Naive thymus-derived CD4-positive, alpha-beta T cell (primary cell): ENCODE results near the gene GAS7. TPM values are rescaled to one million over a fixed set of nuclear protein-coding genes. Genes with fewer than 3 reads are reported as not detected.

Experiments used
- ATAC-seq: fragments of 150-1000 bp; cut with Tn5 transposase; 2 replicates; pipeline ENCODE4 v1.10.0; 2021; ENCODE audit warnings: mild to moderate bottlenecking, moderate library complexity
- CTCF ChIA-PET: fragments of 350-600 bp; sonication (Branson Sonifier 250); formaldehyde crosslinking; loops from one replicate; lab custom pipeline; 2021; ENCODE audit warnings: antibody characterized with exemption; lab: Charles Lee
- POLR2A ChIA-PET: fragments of 350-600 bp; sonication (Branson Sonifier 250); formaldehyde crosslinking; loops from one replicate; lab custom pipeline; 2021; ENCODE audit warnings: antibody characterized with exemption, inconsistent platforms; lab: Charles Lee
- DNase-seq, 9 donors: peaks; one replicate each; pipeline versions ENCODE4 v3.0.0 to v3.0.0-alpha.2; 2020 to 2022; ENCODE audit warnings: mixed read lengths in 1 of 9
- H3K27ac ChIP-seq: one replicate; pipeline ENCODE4 v1.7.0; 2013; ENCODE audit warnings: mild to moderate bottlenecking, low read depth, low read length, moderate library complexity
- H3K27me3 ChIP-seq, 2 donors: one replicate each; pipeline ENCODE4 v1.7.0; 2013; ENCODE audit warnings: low read length in 2 of 2, mild to moderate bottlenecking in 2 of 2, moderate library complexity in 2 of 2; ENCODE audit not compliant: control insufficient read depth in 2 of 2, insufficient read depth in 2 of 2
- H3K36me3 ChIP-seq, 3 experiments: 1 replicate in 2 of 3; 2 replicates in 1 of 3; pipeline ENCODE4 v1.7.0; 2013; ENCODE audit warnings: low read length in 3 of 3, mild to moderate bottlenecking in 3 of 3, moderate library complexity in 1 of 3; ENCODE audit not compliant: insufficient read depth in 3 of 3, control insufficient read depth in 2 of 3
- H3K4me1 ChIP-seq, 2 donors: one replicate each; pipeline ENCODE4 v1.7.0; 2013; ENCODE audit warnings: low read length in 2 of 2, mild to moderate bottlenecking in 2 of 2, moderate library complexity in 1 of 2; ENCODE audit not compliant: control insufficient read depth in 2 of 2, insufficient read depth in 2 of 2
- H3K4me3 ChIP-seq: 2 replicates; pipeline ENCODE4 v1.7.0; 2013; ENCODE audit warnings: mild to moderate bottlenecking, low read length
- H3K9me3 ChIP-seq, 3 experiments: 1 replicate in 2 of 3; 2 replicates in 1 of 3; pipeline ENCODE4 v1.7.0; 2013; ENCODE audit warnings: low read length in 3 of 3; ENCODE audit not compliant: control insufficient read depth in 2 of 3
- H3K27ac Mint-ChIP-seq, 9 donors: one replicate each; pipeline ENCODE4 v1.8.0; 2020 to 2022; ENCODE audit warnings: mixed read lengths in 9 of 9, mild to moderate bottlenecking in 8 of 9, moderate library complexity in 5 of 9, inconsistent platforms in 2 of 9
- H3K27me3 Mint-ChIP-seq, 5 donors: one replicate each; pipeline ENCODE4 v1.8.0; 2021 to 2022; ENCODE audit warnings: mixed read lengths in 5 of 5, mild to moderate bottlenecking in 1 of 5
- H3K36me3 Mint-ChIP-seq, 5 donors: one replicate each; pipeline ENCODE4 v1.8.0; 2020 to 2022; ENCODE audit warnings: mixed read lengths in 5 of 5, mild to moderate bottlenecking in 3 of 5, inconsistent platforms in 1 of 5
- H3K4me1 Mint-ChIP-seq, 7 donors: one replicate each; pipeline ENCODE4 v1.8.0; 2020 to 2022; ENCODE audit warnings: mixed read lengths in 7 of 7, mild to moderate bottlenecking in 3 of 7, inconsistent platforms in 1 of 7
- H3K4me3 Mint-ChIP-seq, 10 donors: one replicate each; pipeline ENCODE4 v1.8.0; 2020 to 2022; ENCODE audit warnings: mild to moderate bottlenecking in 10 of 10, mixed read lengths in 10 of 10, moderate library complexity in 6 of 10, inconsistent platforms in 2 of 10
- H3K9me3 Mint-ChIP-seq, 11 donors: one replicate each; pipeline ENCODE4 v1.8.0; 2020 to 2022; ENCODE audit warnings: mixed read lengths in 11 of 11, mild to moderate bottlenecking in 4 of 11, inconsistent platforms in 1 of 11, moderate library complexity in 1 of 11
- intact Hi-C, 2 donors: fragments of 100-400 bp; cut with micrococcal nuclease; formaldehyde crosslinking; loops; one replicate each; pipeline ENCODE4 v1.15.1; 2023
- polyA plus RNA-seq, 2 donors: library from polyadenylated mRNA; unstranded; fragments of 300-500 nt; fragmentation: Illumina TruSeq; gene quantifications; one replicate each; pipeline ENCODE4 v1.2.3, GENCODE V29; 2021
- total RNA-seq, 6 experiments: library from RNA in 5 of 6; stranded (reverse) in 5 of 6; gene quantifications; 1 replicate in 5 of 6; 2 replicates in 1 of 6; pipeline ENCODE4 v1.2.3 and lab custom pipeline; 2021 to 2026

Gene GAS7
- total and polyA plus RNA-seq, 7 experiments from 2014 or later = 0.09 to 54.3 (median 3.3) TPM

DNA sequence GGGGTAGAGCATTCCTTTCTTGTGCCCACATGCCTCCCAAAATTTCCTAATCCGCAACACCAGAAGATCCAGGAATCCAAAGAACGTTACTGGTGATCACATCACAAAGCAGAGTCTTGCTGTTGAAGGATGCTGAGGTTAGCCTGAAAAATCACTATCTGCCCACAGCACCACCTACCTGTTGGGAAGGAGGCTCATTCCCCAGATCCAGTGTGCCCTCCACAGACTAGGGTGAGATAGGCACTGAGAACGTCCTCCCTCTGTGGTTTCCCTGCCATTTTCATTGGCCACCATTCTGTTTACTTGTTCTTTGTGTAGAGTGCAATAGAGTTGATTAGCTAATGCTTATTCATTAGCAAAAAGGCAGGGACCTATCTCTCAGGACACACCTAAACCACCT lies 323.7 kb downstream of the GAS7 start:
- Mint-ChIP-seq H3K27ac (no peak overlapping the region), H3K36me3 (no peaks in the 10 kb centered on the region), H3K27me3 (peaks cover 0 to 26% (median 10%) of the 10 kb centered on the region in 5 donors), H3K9me3 (peaks cover 0 to 3% (median 0%) of the 10 kb centered on the region in 11 donors), H3K4me3 (no peak overlapping the region), H3K4me1 (no peaks in the 10 kb centered on the region)
- CTCF ChIA-PET = no interaction called here
- Histone ChIP-seq H3K27me3 (no peaks in the 10 kb centered on the region), H3K9me3 (no peaks in the 10 kb centered on the region), H3K4me1 (no peaks in the 10 kb centered on the region), H3K4me3 (no peak overlapping the region), H3K36me3 (no peaks in the 10 kb centered on the region), H3K27ac (no peak overlapping the region)
- ATAC-seq = no peak
- POLR2A ChIA-PET = interaction anchor here (0.7 kb wide), 1 partner anchor 37 kb away, joined by 3 read pairs; no protein-coding TSS in a partner anchor
- intact Hi-C loops = no loop called here
- no peak for DNase-seq

- no peak overlapping the region for H3K4me3 ChIP-seq
- no peaks in the 10 kb centered on the region for H3K4me1 ChIP-seq
- no peaks in the 10 kb centered on the region for H3K9me3 ChIP-seq
- H3K36me3 ChIP-seq = no peaks in the 10 kb centered on the region
- POLR2A ChIA-PET = no interaction called here
- intact Hi-C loops = no loop called here
- DNase-seq (no peak), ATAC-seq (no peak)
- Mint-ChIP-seq H3K27ac (no peak overlapping the region), H3K4me1 (no peaks in the 10 kb centered on the region), H3K27me3 (peaks cover 0 to 34% (median 10%) of the 10 kb centered on the region in 5 donors), H3K36me3 (no peaks in the 10 kb centered on the region), H3K4me3 (no peak overlapping the region), H3K9me3 (peaks cover 0 to 2% (median 0%) of the 10 kb centered on the region in 11 donors)
- no peaks in the 10 kb centered on the region for H3K27me3 ChIP-seq
- no peak overlapping the region for H3K27ac ChIP-seq
- CTCF ChIA-PET = no interaction called here
Measured at GRCh38 chr17:9872852-9873251, 325.6 kb downstream of the GAS7 start.

DNA sequence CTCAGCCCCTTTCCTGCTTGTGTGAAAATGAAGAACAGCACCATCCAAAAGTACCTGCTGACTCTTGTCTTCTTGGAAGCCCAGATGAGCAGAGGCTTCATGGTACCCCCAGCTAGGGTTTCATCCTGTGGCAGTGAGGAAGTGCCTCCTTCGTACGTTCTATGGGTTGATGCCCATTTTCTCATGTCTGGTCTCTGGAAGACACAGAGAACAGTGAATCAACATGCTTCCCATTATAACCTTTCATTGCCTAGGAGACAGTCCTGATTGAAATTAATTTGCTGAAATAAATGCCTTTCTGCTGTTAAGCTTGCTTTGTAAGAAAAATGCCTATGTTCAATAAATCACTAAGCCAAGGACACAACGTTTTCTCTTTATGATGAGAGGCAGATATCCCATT lies 329.9 kb downstream of the GAS7 start:
- intact Hi-C loops = no loop called here
- H3K27me3 Mint-ChIP-seq = peaks cover 0 to 19% (median 8%) of the 10 kb centered on the region in 5 donors
- DNase-seq = no peak
- no peak for ATAC-seq
- H3K27ac Mint-ChIP-seq = no peak overlapping the region
- H3K4me3 ChIP-seq = no peak overlapping the region
- no peaks in the 10 kb centered on the region for H3K9me3 ChIP-seq
- H3K4me1 Mint-ChIP-seq = no peaks in the 10 kb centered on the region
- ChIA-PET CTCF (no interaction called here), POLR2A (no interaction called here)
- H3K27ac ChIP-seq = no peak overlapping the region
- H3K4me3 Mint-ChIP-seq = no peak overlapping the region
- peaks cover 0 to 12% (median 2%) of the 10 kb centered on the region in 11 donors for H3K9me3 Mint-ChIP-seq
- no peaks in the 10 kb centered on the region for H3K4me1 ChIP-seq
- no peaks in the 10 kb centered on the region for H3K27me3 ChIP-seq
- H3K36me3 Mint-ChIP-seq = peaks cover 0 to 4% (median 0%) of the 10 kb centered on the region in 5 donors
- no peaks in the 10 kb centered on the region for H3K36me3 ChIP-seq

DNA sequence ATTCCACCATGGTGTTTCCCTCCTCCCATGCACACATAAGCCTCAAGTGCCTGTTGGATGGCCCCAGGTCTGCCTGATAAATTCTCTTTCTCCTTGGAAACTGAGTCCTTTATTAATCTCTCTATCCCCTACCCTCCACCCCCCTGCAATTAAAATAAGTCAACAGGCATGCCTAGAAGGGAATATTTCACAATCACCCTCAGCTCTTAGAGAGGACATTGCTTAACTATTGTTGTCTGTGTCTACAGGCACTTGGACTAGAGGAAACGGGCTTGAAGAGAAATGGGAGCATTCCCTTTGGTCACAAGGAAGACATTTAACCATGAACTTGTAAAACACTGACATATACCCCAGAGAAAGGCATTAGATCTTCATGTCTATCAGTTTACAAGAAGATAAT lies 332.8 kb downstream of the GAS7 start:
- Histone ChIP-seq H3K27ac (no peak overlapping the region), H3K4me1 (no peaks in the 10 kb centered on the region), H3K9me3 (peaks cover 0 to 3% (median 0%) of the 10 kb centered on the region in 3 experiments), H3K27me3 (no peaks in the 10 kb centered on the region), H3K36me3 (no peaks in the 10 kb centered on the region), H3K4me3 (no peak overlapping the region)
- DNase-seq (no peak), ATAC-seq (no peak)
- peaks cover 0 to 12% (median 8%) of the 10 kb centered on the region in 5 donors for H3K27me3 Mint-ChIP-seq
- peaks cover 0 to 34% (median 12%) of the 10 kb centered on the region in 11 donors for H3K9me3 Mint-ChIP-seq
- intact Hi-C loops = no loop called here
- peaks cover 0 to 4% (median 0%) of the 10 kb centered on the region in 5 donors for H3K36me3 Mint-ChIP-seq
- H3K4me3 Mint-ChIP-seq = no peak overlapping the region
- ChIA-PET CTCF (no interaction called here), POLR2A (no interaction called here)
- no peak overlapping the region for H3K27ac Mint-ChIP-seq
- H3K4me1 Mint-ChIP-seq = no peaks in the 10 kb centered on the region

DNA sequence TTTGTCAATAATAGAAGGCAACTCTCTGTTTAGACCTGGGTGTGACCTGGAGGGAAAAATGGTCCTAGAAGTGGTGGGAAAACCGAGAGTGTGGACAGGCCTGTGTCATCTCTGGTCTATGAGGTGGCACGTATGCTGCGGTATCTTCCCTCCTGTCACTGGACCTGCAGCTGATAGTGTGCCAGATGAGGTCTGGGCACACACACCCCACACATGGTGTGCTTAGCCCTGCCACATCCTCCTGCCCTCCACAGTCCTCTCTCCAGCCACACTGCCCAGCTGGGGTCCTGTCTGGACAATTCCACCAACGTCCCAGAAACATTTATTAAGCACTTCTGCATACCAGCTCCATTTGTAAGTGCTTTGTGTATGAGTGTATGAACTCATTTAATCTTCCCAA lies 335.5 kb downstream of the GAS7 start:
- ChIA-PET POLR2A (no interaction called here), CTCF (interaction anchor here (0.5 kb wide), 1 partner anchor 983 kb away, joined by 4 read pairs; no protein-coding TSS in a partner anchor)
- H3K4me1 ChIP-seq = no peaks in the 10 kb centered on the region
- no peaks in the 10 kb centered on the region for H3K27me3 ChIP-seq
- H3K36me3 Mint-ChIP-seq = peaks cover 0 to 4% (median 0%) of the 10 kb centered on the region in 5 donors
- no peak overlapping the region for H3K4me3 Mint-ChIP-seq
- peaks cover 0 to 9% (median 4%) of the 10 kb centered on the region in 5 donors for H3K27me3 Mint-ChIP-seq
- intact Hi-C loops = no loop called here
- no peaks in the 10 kb centered on the region for H3K4me1 Mint-ChIP-seq
- no peak overlapping the region for H3K4me3 ChIP-seq
- H3K9me3 ChIP-seq = peaks cover 0 to 3% (median 0%) of the 10 kb centered on the region in 3 experiments
- peaks cover 0 to 53% (median 13%) of the 10 kb centered on the region in 11 donors for H3K9me3 Mint-ChIP-seq
- no peak overlapping the region for H3K27ac ChIP-seq
- H3K27ac Mint-ChIP-seq = no peak overlapping the region
- ATAC-seq (no peak), DNase-seq (no peak)
- H3K36me3 ChIP-seq = no peaks in the 10 kb centered on the region

DNA sequence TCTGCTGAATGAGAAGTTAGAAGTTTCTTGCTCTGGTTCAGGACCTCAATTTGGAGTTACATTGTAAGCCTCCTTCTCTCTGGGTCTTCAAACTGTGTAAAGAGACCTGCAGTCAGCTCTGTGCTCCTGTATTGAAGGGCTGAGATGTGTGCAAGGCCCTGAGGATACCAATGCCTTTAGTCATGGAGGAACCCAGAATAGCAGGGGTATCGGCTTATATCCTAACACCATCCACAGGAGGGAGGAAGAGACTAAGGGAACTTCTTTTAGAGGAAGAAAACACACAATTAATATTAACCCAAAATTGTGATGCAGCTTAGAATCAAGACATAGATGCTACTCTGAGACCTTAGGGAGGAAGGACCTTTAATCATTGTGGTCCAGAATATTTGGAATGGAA lies 336.2 kb downstream of the GAS7 start:
- H3K4me3 Mint-ChIP-seq = no peak overlapping the region
- peaks cover 0 to 53% (median 13%) of the 10 kb centered on the region in 11 donors for H3K9me3 Mint-ChIP-seq
- H3K9me3 ChIP-seq = peaks cover 0 to 3% (median 0%) of the 10 kb centered on the region in 3 experiments
- H3K4me3 ChIP-seq = no peak overlapping the region
- ChIA-PET POLR2A (no interaction called here), CTCF (no interaction called here)
- H3K27me3 ChIP-seq = no peaks in the 10 kb centered on the region
- peaks cover 0 to 4% (median 0%) of the 10 kb centered on the region in 5 donors for H3K36me3 Mint-ChIP-seq
- H3K27ac Mint-ChIP-seq = no peak overlapping the region
- H3K27me3 Mint-ChIP-seq = peaks cover 0 to 16% (median 3%) of the 10 kb centered on the region in 5 donors
- H3K4me1 ChIP-seq = no peaks in the 10 kb centered on the region
- no peak for ATAC-seq
- intact Hi-C loops = no loop called here
- H3K27ac ChIP-seq = no peak overlapping the region
- DNase-seq = no peak
- H3K4me1 Mint-ChIP-seq = no peaks in the 10 kb centered on the region
- no peaks in the 10 kb centered on the region for H3K36me3 ChIP-seq

- peaks cover 0 to 60% (median 13%) of the 10 kb centered on the region in 11 donors for H3K9me3 Mint-ChIP-seq
- H3K27me3 ChIP-seq = no peaks in the 10 kb centered on the region
- H3K4me1 Mint-ChIP-seq = no peaks in the 10 kb centered on the region
- peaks cover 0 to 4% (median 0%) of the 10 kb centered on the region in 5 donors for H3K36me3 Mint-ChIP-seq
- no peak for DNase-seq
- no peak overlapping the region for H3K27ac ChIP-seq
- POLR2A ChIA-PET = no interaction called here
- no peak overlapping the region for H3K4me3 ChIP-seq
- intact Hi-C loops = no loop called here
- peaks cover 0 to 16% (median 3%) of the 10 kb centered on the region in 5 donors for H3K27me3 Mint-ChIP-seq
- H3K4me1 ChIP-seq = no peaks in the 10 kb centered on the region
- no peak overlapping the region for H3K27ac Mint-ChIP-seq
- no peak for ATAC-seq
- H3K4me3 Mint-ChIP-seq = no peak overlapping the region
- peaks cover 0 to 3% (median 0%) of the 10 kb centered on the region in 3 experiments for H3K9me3 ChIP-seq
- H3K36me3 ChIP-seq = no peaks in the 10 kb centered on the region
- CTCF ChIA-PET = no interaction called here
Measured at GRCh38 chr17:9860851-9861250, 337.6 kb downstream of the GAS7 start.
